Measurements from ENCODE around the gene ZNRF3.

DNA sequence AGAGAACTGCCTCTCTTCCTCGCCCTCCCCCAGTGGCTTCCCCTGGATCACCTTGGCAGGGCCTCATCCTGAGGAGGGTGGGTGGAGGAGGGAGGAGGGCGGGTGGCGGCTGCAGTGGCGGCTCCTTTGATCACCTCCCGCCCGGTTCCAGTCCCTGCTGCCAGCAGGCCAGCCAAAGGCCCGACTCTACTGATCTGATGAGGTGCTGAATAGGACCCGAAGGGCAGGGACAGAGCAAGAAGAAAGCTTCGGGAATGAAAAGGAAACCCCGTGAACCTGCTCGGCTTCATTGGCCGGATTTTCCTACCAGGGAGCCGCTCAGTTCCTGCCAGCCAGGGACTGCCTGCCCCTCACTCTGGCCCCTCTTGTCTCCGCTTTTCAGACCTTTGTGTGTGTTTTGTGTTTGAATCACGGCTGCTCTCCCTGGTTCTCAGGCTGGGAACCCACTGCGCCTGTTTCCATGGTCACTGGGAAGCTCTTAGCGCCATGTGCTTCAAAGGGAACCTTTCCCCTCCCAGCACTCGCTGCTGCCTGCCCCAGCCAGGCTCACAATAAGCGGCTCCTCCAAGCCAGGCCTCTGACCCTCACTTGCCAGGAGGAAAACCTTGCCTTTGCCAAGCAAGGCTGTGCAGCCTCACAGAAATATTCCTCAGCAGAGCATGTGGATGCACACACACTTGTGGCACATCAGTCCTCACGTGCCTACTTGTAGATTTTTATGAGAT is 121.4 kb downstream of the ZNRF3 start:
- TF ChIP-seq ZNF274 (IDR thresholded peaks at IDR 0.05; ENCODE audit: low read depth, low read length) (no peak), YY1 (IDR thresholded peaks at IDR 0.05; ENCODE audit: insufficient read depth, insufficient read length) (no peak), SUZ12 (IDR thresholded peaks at IDR 0.05; ENCODE audit: extremely low read depth, insufficient read depth, insufficient read length) (no peak)

All from NT2/D1 (cell line).